Urinary bladder (tissue), 4 donors: ENCODE measurements around the gene TBRG4. TPM values are rescaled to one million over a fixed set of nuclear protein-coding genes. Genes with fewer than 3 reads are reported as not detected.

ENCODE experiments used
- DNase-seq: peaks from one replicate; pipeline ENCODE4 v3.0.0-alpha.2; 2015; ENCODE audit errors: extremely low spot score
- H3K27ac ChIP-seq: one replicate; pipeline ENCODE4 v1.5.1; 2013; ENCODE audit warnings: low read depth, mild to moderate bottlenecking, moderate library complexity
- H3K36me3 ChIP-seq: one replicate; pipeline ENCODE4 v1.6.1; 2013; ENCODE audit warnings: mild to moderate bottlenecking, moderate library complexity; ENCODE audit not compliant: insufficient read depth
- H3K4me1 ChIP-seq: one replicate; pipeline ENCODE4 v1.6.1; 2013; ENCODE audit warnings: mild to moderate bottlenecking, moderate library complexity; ENCODE audit not compliant: insufficient read depth
- H3K4me3 ChIP-seq: one replicate; pipeline ENCODE4 v1.5.1; 2013; ENCODE audit warnings: low read depth, low read length
- WGBS: extraction: QIAGEN DNeasy Blood & Tissue Kit; methylation state at CpG from one replicate; pipeline ENCODE4 v1.1.7; 2013; 5-methylcytosine and 5-hydroxymethylcytosine counted together
- polyA plus RNA-seq: library from polyadenylated mRNA; stranded (reverse); fragments of 200-250 nt; gene quantifications from one replicate; pipeline ENCODE4 v1.2.3, GENCODE V29; 2013
- total RNA-seq: library from RNA; depleted of rRNA; stranded (reverse); fragments of >200 nt; gene quantifications from one replicate; pipeline ENCODE4 v1.2.3, GENCODE V29; 2014
- donor health status: healthy with polysubstance abuse.
- donor health status: healthy.

TBRG4 gene
- total and polyA plus RNA-seq, 2 donors: 41.6 to 56.5 TPM

- no peak overlapping the region for H3K27ac ChIP-seq
Observed at GRCh38 chr7:45101748-45102147, 9.7 kb downstream of the TBRG4 start.

GRCh38 chr7:45100761-45101480 is 10.6 kb downstream of the TBRG4 start:
- no peak overlapping the region for H3K4me3 ChIP-seq
- peaks cover 12% of the 10 kb centered on the region for H3K36me3 ChIP-seq
- DNase-seq: no peak
- no peak overlapping the region for H3K27ac ChIP-seq
- no peaks in the 10 kb centered on the region for H3K4me1 ChIP-seq
- 94% methylated on average over 13 of the region's 13 CpGs for WGBS

More at GRCh38 chr7:45101748-45102147, 9.7 kb downstream of the TBRG4 start:
- WGBS: 92% methylated on average over 12 of the region's 12 CpGs
- DNase-seq: no peak
- no peak overlapping the region for H3K4me3 ChIP-seq
- no peaks in the 10 kb centered on the region for H3K4me1 ChIP-seq
- H3K36me3 ChIP-seq: peaks cover 12% of the 10 kb centered on the region

GRCh38 chr7:45099891-45100760 is 11.4 kb downstream of the TBRG4 start:
- Histone ChIP-seq H3K4me3 (no peak overlapping the region), H3K4me1 (no peaks in the 10 kb centered on the region), H3K27ac (no peak overlapping the region), H3K36me3 (peaks cover 12% of the 10 kb centered on the region)
- no peak for DNase-seq
- whole genome bisulfite sequencing: 93% methylated on average over 16 of the region's 16 CpGs

- no peaks in the 10 kb centered on the region for H3K4me1 ChIP-seq
- 82% methylated on average over 10 of the region's 10 CpGs for WGBS
- H3K27ac ChIP-seq: no peak overlapping the region
- H3K4me3 ChIP-seq: no peak overlapping the region
- peaks cover 12% of the 10 kb centered on the region for H3K36me3 ChIP-seq
- DNase-seq: no peak
Observed at GRCh38 chr7:45098983-45099839, 12.3 kb downstream of the TBRG4 start.

GRCh38 chr7:45092931-45093235 is 18.6 kb downstream of the TBRG4 start:
- no peak for DNase-seq
- 71% methylated on average over 3 of the region's 3 CpGs for WGBS
- no peaks in the 10 kb centered on the region for H3K36me3 ChIP-seq
- H3K4me1 ChIP-seq: no peaks in the 10 kb centered on the region
- no peak overlapping the region for H3K27ac ChIP-seq
- H3K4me3 ChIP-seq: no peak overlapping the region

- no peak overlapping the region for H3K4me3 ChIP-seq
- WGBS: 56% methylated on average over 7 of the region's 7 CpGs
- no peaks in the 10 kb centered on the region for H3K4me1 ChIP-seq
- DNase-seq: no peak
- no peaks in the 10 kb centered on the region for H3K36me3 ChIP-seq
- no peak overlapping the region for H3K27ac ChIP-seq
Observed at GRCh38 chr7:45092100-45092930, 19.2 kb downstream of the TBRG4 start.

- H3K36me3 ChIP-seq: no peaks in the 10 kb centered on the region
- WGBS: 5% methylated on average over 22 of the region's 22 CpGs
- H3K4me1 ChIP-seq: no peaks in the 10 kb centered on the region
- no peak overlapping the region for H3K27ac ChIP-seq
- H3K4me3 ChIP-seq: peak overlapping the region; percentile 59
- DNase-seq: peak; percentile 59
Observed at GRCh38 chr7:45089341-45089891, 22.1 kb downstream of the TBRG4 start.

- Histone ChIP-seq H3K4me3 (peak within 1 kb of the TSS; percentile 59), H3K4me1 (no peaks in the 10 kb centered on the region), H3K36me3 (no peaks in the 10 kb centered on the region), H3K27ac (no peak within 1 kb of the TSS)
- under 1% methylated on average over 50 of the region's 50 CpGs for WGBS
- peak; percentile 17 for DNase-seq
Observed at GRCh38 chr7:45088821-45089340, 22.6 kb downstream of the TBRG4 start, which contains the start of gene NACAD. NACAD (minus strand) TSS chr7:45088969; CDS start chr7:45088894, 75 bp downstream.

GRCh38 chr7:45088146-45088701 is 23.3 kb downstream of the TBRG4 start:
- Histone ChIP-seq H3K27ac (no peak overlapping the region), H3K4me1 (no peaks in the 10 kb centered on the region), H3K36me3 (no peaks in the 10 kb centered on the region), H3K4me3 (peak overlapping the region; percentile 59)
- 20% methylated on average over 29 of the region's 29 CpGs for WGBS
- no peak for DNase-seq

- no peaks in the 10 kb centered on the region for H3K36me3 ChIP-seq
- DNase-seq: no peak
- H3K4me3 ChIP-seq: no peak overlapping the region
- no peak overlapping the region for H3K27ac ChIP-seq
- H3K4me1 ChIP-seq: no peaks in the 10 kb centered on the region
- 91% methylated on average over 6 of the region's 6 CpGs for WGBS
Observed at GRCh38 chr7:45087301-45088145, 24.0 kb downstream of the TBRG4 start.

- WGBS: 89% methylated on average over 15 of the region's 15 CpGs
- H3K36me3 ChIP-seq: no peaks in the 10 kb centered on the region
- no peak overlapping the region for H3K27ac ChIP-seq
- DNase-seq: no peak
- H3K4me1 ChIP-seq: no peaks in the 10 kb centered on the region
- no peak overlapping the region for H3K4me3 ChIP-seq
Observed at GRCh38 chr7:45086331-45087065, 25.0 kb downstream of the TBRG4 start.
